GM19238 (cell line): ENCODE results near the gene ME1.
"Not testable (repeated sequence)": the region's sequence is repeated elsewhere in the genome, so short reads cannot be mapped to it uniquely, and the experiment has no call there.

Experiments
- DNase-seq: peaks from one replicate; pipeline ENCODE4 v3.0.0; 2011; ENCODE audit warnings: low spot score; ENCODE audit not compliant: insufficient read length

The ME1 gene

DNA sequence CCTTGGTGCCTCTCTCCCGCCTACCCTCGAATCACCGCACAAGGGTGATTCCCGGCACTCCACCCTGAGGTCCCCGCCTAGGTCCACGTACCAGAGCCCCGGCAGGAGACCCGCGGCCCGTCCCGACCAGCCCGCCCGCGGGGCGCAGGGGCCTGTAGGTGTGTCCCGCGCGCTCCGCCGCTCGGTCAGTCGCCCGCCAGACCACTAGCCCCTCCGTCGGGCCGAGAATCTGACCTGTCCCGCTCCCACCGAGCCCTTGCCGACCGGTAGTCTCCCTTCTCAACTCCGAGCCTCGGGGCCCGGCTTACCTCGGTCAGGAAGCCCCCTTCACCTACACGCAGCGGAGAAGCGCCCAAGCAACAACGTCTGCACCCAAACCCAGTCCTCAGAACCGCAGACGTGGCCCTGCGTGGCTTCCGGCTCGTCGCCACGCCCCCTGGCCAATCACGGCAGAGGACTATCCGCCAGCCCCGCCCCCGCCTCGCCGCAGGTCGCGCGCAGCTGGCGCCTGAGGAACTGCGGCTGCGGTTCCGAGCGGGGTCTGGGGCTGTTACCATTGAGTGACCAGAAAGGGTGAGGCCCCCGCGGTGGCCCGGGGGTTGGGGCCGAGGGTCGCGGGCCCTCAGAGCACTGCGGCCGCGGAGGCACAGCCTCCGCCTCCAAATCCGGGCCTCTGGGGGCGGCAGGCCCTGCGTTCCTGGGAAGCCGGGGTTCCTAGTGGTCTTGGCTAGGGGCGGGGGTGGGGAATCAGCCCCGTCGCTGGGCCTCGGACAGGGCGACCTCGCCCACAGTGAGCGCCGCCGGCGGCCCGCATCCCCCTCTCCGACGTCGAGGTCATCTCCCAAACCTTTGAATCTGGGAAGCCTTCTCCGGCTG, 237.7 kb downstream of the ME1 start, which contains the start of the genes PGM3 and RWDD2A:
PGM3 (minus strand) TSS at position 395 of the 876 bp plus-strand sequence. CDS start 2,253 bp downstream, outside the sequence.
RWDD2A (plus strand) TSS at position 487 of the 876 bp plus-strand sequence. CDS start 1,095 bp downstream, outside the sequence.
- peak; percentile 93 for DNase-seq

DNA sequence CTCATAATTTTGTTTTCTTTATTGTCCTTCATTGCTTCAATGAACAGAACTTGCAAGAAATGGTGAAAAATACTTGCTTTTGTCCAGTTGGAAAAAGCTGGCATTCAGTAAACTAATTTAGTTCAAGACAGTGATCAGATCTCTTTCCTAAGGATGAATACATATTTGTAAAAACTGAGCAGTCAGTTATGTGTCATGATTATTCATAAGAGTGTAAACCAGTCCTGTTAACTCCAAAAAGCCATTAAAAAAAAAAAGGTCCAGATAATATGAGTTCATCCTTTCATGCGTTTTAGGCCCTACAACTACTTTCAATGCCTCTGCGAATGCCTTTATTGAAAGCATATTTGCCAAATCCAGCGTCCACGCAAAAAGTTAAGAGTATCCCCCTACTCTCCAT, 238.4 kb downstream of the ME1 start:
- DNase-seq: no peak

DNA sequence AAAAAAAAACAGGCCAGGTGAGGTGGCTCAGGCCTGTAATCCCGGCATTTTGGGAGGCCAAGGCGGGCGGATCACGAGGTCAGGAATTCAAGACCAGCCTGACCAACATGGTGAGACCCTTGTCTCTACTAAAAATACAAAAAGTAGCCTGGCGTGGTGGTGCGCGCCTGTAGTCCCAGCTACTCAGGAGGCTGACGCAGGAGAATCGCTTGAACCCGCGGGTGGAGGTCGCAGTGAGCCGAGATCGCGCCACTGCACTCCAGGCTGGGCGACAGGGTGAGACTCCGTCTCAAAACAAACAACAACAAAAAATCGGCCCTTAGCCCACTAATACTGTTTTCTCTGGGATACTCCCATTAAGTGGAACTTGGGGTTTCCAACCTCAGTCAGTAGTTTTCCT, 238.9 kb downstream of the ME1 start:
- DNase-seq: not testable (repeated sequence)

DNA sequence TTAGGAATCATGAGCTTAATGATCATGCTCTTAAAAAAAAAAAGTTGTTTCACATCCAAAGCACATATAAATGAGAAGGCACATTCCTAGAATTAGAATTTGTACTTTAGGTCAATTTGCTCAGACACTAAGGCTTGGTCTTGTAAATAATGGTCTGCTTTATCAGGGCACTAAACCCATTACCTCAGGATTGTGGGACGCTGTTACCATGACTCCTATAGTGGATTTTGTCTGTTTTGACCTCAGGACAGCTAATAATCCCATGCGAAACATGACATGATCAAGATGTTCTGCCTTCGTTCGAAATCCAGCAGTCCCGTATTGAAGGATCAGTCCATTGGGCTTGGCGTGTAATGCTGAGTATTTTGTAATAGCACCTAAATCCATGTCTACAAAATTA, 240.2 kb downstream of the ME1 start:
- no peak for DNase-seq

DNA sequence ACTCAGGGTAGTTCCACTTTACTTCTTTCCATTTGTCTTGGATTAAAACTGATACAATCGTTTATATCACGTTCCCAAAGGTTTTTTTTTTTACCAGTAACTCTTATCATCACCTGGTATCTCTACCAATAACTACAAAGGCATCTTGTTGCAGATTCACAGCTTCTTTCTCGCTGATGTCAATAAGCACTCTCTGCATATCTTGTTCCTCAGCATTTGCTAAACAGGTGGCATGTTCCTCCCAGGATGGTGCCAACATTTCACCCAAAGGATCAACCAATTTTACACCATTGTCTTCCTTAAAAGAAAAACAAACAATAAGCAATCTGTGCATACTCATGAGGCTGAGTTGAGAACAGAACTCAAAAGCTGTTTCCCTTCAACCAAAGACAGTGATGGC, 242.3 kb downstream of the ME1 start:
- DNase-seq: no peak

DNA sequence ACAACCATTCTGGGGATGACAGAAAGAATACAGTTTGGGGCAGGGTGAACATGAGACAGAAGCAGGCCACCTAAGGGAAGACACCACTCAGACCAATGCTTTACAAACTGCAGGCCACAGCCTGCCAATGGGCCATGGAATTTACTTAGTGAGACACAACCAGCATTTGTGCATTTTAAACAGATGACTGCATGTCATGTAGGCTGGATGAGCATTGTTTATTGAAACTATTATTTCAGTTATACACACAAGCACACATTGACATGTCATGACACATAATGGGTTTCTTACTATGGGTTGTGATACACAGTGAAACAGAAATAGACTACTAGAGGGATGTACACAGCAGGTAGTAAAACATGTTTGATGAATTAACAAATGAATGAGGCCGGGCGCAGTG, 245.8 kb downstream of the ME1 start:
- DNase-seq: no peak

DNA sequence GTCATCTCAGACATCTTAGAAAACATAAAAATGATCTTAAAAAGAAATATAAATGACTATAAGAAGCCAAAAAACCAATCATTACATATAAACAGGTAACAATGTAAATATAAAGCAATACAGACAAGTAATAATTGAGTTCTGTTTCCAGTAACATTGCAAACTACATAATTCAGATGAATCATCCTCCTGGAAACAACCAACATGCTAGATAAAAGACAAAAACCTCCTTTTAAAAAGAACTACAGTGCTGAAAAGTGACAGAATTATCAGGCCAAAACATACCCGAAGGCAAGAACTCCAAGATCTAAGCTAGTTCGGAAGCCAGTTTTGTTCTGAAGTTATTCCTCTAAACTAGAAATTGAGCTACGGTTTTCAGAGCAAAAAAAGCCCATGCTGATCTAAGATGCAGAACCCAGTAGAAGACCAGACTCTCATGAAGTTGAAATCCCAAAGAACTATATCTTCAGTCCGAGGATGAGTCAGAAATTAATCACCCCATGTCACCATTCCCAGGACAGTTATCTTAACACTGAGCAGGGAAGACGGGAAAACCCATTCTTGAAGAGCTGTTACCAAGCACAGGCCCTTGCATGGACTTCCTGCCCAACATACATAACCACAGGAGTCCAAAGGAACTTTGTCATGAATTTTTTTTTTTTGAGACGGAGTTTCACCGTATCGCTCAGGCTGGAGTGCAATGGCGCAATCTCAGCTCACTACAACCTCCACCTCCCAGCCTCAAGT, 247.6 kb downstream of the ME1 start:
- DNase-seq: no peak

DNA sequence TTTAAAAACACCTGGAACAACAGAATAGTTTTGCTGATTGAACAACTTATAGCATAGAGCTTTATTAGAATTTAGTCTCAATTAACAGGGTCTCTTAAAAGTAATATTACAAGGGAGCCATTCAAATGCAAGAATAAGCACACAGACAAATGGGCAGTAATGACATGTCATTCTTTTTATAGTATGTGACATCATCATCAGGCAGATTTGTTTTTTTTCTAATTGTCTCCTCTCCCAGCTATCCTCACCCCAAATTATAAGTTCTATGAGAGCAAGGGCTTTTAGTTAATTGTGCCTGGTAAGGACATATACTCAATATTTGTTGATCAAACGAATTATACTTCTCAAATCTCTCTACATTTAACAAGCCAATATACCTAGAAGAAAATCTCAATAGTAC, 248.7 kb downstream of the ME1 start:
- no peak for DNase-seq

DNA sequence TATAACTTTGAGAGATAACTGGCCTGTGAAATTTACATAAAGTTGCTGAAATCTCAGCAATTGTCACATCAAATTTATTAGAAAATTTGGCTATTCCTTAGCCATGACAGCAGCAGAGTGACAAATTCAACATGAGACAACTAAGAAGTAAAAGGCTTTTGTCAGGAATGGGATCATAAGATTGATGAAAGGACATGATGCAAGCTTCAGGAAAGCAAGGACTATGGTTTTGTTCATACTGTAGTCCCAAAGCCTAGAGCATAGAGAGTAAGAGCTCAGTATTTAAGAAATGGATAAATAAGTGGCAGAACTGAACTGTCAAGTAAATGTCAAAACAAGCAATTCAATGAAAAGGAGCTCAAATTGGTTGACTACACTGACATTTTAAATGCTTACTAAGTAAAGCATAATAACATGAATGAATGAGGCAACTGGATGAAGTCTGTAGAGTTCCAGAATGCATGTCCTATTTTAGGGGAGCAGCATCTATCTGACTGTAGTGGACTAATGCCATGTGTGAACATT, 250.4 kb downstream of the ME1 start:
- no peak for DNase-seq

DNA sequence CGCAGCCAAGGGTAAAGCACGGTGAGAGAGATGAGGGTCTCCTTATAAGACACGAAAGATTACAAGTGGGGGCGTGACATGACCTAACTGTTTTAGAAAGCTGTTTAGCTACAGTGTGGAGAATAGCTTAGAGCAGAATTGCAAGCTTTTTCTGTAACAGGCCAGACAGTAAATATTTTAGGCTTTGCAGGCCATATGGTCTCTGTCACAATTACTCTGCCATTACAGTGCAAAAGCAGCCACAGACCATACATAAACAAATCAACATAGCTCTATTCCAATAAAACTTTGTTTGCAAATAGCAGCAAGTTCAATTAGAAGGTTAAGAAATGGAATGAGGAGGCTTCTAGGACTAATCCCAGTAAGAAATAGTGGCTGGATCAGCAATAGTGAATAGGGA, 254.6 kb downstream of the ME1 start:
- DNase-seq: no peak

DNA sequence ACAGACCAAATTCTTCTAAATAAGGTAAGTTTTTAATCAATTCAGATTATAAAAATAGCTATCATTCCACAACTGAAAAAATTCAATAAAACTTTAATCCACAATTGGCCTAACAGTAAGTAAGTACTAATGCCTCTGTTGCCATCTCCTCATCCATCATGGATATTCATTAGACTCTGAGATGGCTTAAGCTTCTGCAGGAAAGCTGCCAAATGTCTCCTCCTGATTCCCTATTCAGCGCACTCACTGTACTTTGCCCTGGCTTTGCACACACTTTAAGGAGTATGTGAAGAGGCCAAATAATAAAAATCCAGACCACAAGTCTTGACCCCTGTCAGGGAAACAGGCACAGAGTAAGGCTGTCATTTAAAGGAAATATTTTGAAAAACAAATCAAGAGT, 261.3 kb downstream of the ME1 start:
- no peak for DNase-seq

DNA sequence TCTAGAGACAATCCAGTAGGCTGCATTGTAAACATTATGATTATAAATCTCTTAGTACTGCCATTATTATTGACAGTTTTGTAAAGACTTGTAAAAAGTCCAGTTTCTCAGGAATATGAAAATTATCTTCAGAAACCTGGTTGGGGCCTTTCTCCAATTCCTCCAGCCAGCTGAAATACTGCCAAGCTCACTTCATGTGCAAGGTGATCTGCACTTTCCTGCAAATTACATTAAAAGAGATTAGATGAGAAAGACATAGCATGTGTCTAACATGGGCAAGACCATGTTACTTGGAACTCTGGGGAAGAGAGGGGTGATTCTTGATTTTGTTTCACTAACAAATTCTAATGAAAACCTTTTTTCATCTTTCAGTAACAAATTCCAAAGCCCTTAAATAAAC, 261.7 kb downstream of the ME1 start:
- no peak for DNase-seq

DNA sequence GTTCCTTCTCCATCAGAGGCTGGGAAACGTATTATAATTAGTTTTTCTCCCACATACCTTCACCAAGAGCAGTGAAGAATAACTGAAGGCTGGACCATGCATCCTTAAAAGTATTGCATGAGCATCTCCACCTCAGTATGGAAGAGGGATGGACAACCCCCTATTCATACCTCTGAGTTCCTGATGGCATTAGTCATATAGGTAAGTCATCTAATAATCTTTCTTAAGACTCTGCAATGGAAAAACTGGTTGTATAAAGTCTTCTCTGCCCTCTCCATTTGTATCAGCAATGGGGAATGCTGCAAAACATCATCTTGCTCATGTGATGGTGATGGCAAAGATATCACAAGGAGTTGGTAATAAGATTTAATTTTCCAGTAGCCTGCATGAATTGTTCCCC, 262.3 kb downstream of the ME1 start:
- DNase-seq: no peak

DNA sequence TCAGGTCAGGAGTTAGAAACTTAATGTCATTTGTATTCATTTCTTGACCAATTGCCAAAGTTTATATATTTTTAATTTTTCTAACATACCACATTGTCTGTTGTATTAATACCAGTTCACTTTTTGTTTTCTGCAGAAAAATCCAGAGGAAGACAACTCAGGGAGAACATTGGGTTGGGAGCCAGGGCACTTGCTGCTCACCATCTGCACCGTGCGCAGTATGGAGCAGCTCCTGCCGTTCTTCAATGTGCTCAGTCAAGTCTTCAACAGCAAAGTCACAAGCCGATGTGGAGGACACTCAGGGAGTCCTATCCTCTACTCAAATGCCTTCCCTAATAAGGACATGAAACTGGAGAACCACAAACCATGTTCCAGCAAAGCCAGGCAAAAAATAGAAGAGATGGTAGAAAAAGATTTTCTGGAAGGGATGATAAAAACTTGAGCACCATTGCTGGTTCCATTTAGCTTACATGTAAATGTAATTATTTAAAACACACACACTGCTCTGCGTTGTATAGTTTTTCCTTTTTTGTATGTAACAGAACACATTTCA, 263.0 kb downstream of the ME1 start:
- no peak for DNase-seq
